WTC11 (cell line): ENCODE results near the gene SLC6A20. TPM values are rescaled to one million over a fixed set of nuclear protein-coding genes. Genes with fewer than 3 reads are reported as not detected.

ENCODE experiments used
- ATAC-seq: fragments of 200-7000 bp; cut with Tn5 transposase; 2 replicates; pipeline ENCODE4 v1.10.0; 2021; ENCODE audit warnings: mild to moderate bottlenecking, moderate library complexity
- CTCF ChIA-PET: fragments of 300-600 bp; sonication (Branson Sonifier 250); formaldehyde crosslinking; loops from one replicate; lab custom pipeline; 2021; ENCODE audit warnings: antibody characterized with exemption; lab: Charles Lee
- POLR2A ChIA-PET: fragments of 350-600 bp; sonication (Branson Sonifier 250); formaldehyde crosslinking; loops from one replicate; lab custom pipeline; 2021; ENCODE audit warnings: antibody characterized with exemption; lab: Charles Lee
- DNase-seq: peaks from one replicate; pipeline ENCODE4 v3.0.0; 2021; ENCODE audit warnings: low spot score
- H3K27ac Mint-ChIP-seq: 2 replicates; pipeline ENCODE4 v1.8.0; 2021; ENCODE audit warnings: mixed read lengths
- H3K27me3 Mint-ChIP-seq: 2 replicates; pipeline ENCODE4 v1.8.0; 2021; ENCODE audit warnings: low read depth, mild to moderate bottlenecking, moderate library complexity, mixed read lengths
- H3K36me3 Mint-ChIP-seq: 2 replicates; pipeline ENCODE4 v1.8.0; 2021; ENCODE audit warnings: mixed read lengths
- H3K4me1 Mint-ChIP-seq: 2 replicates; pipeline ENCODE4 v1.8.0; 2022; ENCODE audit warnings: mixed read lengths
- H3K4me3 Mint-ChIP-seq: 2 replicates; pipeline ENCODE4 v1.8.0; 2021; ENCODE audit warnings: mild to moderate bottlenecking, moderate library complexity, mixed read lengths
- H3K9me3 Mint-ChIP-seq: 2 replicates; pipeline ENCODE4 v1.8.0; 2021; ENCODE audit warnings: mixed read lengths
- CBFB ChIP-seq: sonication (generic); formaldehyde crosslinking; IDR thresholded peaks from 2 replicates; pipeline ENCODE4 v1.8.1; 2022; ENCODE audit warnings: mild to moderate bottlenecking, low read depth, missing genetic modification reagents
- GABPB1 ChIP-seq: sonication (generic); formaldehyde crosslinking; IDR thresholded peaks from 2 replicates; pipeline ENCODE4 v1.8.1; 2023; ENCODE audit warnings: mild to moderate bottlenecking, missing genetic modification reagents
- IRF2 ChIP-seq: sonication (generic); formaldehyde crosslinking; IDR thresholded peaks from 2 replicates; pipeline ENCODE4 v1.8.0; 2022; ENCODE audit warnings: low read depth, missing genetic modification reagents, borderline replicate concordance
- MXD4 ChIP-seq: fragments of 250-450 bp; sonication (Bioruptor Pico); IDR thresholded peaks from 2 replicates; pipeline ENCODE4 v1.8.0; 2021; ENCODE audit warnings: mild to moderate bottlenecking, moderate library complexity, borderline replicate concordance
- MYBL2 ChIP-seq: sonication (generic); formaldehyde crosslinking; IDR thresholded peaks from 2 replicates; pipeline ENCODE4 v1.8.1; 2023; ENCODE audit warnings: mild to moderate bottlenecking, moderate library complexity, missing genetic modification reagents
- NR2C2 ChIP-seq: sonication (generic); formaldehyde crosslinking; IDR thresholded peaks from 2 replicates; pipeline ENCODE4 v1.8.0; 2022; ENCODE audit warnings: mild to moderate bottlenecking, missing genetic modification reagents
- USF2 ChIP-seq: sonication (generic); formaldehyde crosslinking; IDR thresholded peaks from 2 replicates; pipeline ENCODE4 v1.8.1; 2023; ENCODE audit warnings: mild to moderate bottlenecking, missing genetic modification reagents, moderate library complexity
- ZNF121 ChIP-seq: sonication (generic); formaldehyde crosslinking; IDR thresholded peaks from 2 replicates; pipeline ENCODE4 v1.8.0; 2023; ENCODE audit warnings: missing genetic modification reagents
- ZNF138 ChIP-seq: sonication (generic); formaldehyde crosslinking; conservative IDR thresholded peaks from 2 replicates; pipeline ENCODE4 v1.8.1; 2022; ENCODE audit warnings: mild to moderate bottlenecking, moderate library complexity, missing genetic modification reagents
- ZNF219 ChIP-seq: sonication (generic); formaldehyde crosslinking; IDR thresholded peaks from 2 replicates; pipeline ENCODE4 v1.8.0; 2023; ENCODE audit warnings: missing genetic modification reagents, mild to moderate bottlenecking, borderline replicate concordance
- ZNF317 ChIP-seq: sonication (generic); formaldehyde crosslinking; IDR thresholded peaks from 2 replicates; pipeline ENCODE4 v1.8.1; 2023; ENCODE audit warnings: low read depth, mild to moderate bottlenecking, moderate library complexity, missing genetic modification reagents, borderline replicate concordance
- ZNF532 ChIP-seq: fragments of 250-450 bp; sonication (Bioruptor Pico); IDR thresholded peaks from 2 replicates; pipeline ENCODE4 v1.9.0; 2021; ENCODE audit warnings: mild to moderate bottlenecking, borderline replicate concordance
- total RNA-seq: library from RNA; stranded (reverse); gene quantifications from 3 replicates; pipeline ENCODE4 v1.2.3, GENCODE V29; 2021
- TF ChIP-seq, protein P1 (sequence below): sonication (generic); formaldehyde crosslinking; IDR thresholded peaks from 2 replicates; pipeline ENCODE4 v1.8.0; 2023; ENCODE audit warnings: missing genetic modification reagents, mild to moderate bottlenecking, borderline replicate concordance
- TF ChIP-seq, protein P2 (sequence below): fragments of 250-450 bp; sonication (Bioruptor Pico); IDR thresholded peaks from 2 replicates; pipeline ENCODE4 v1.9.0; 2021; ENCODE audit warnings: mild to moderate bottlenecking
- TF ChIP-seq, protein P3 (sequence below): sonication (generic); formaldehyde crosslinking; IDR thresholded peaks from 2 replicates; pipeline ENCODE4 v1.8.0; 2022; ENCODE audit warnings: mild to moderate bottlenecking, missing genetic modification reagents

SLC6A20 gene
- total RNA-seq, 1 experiment from 2014 or later = 0.26 TPM

DNA sequence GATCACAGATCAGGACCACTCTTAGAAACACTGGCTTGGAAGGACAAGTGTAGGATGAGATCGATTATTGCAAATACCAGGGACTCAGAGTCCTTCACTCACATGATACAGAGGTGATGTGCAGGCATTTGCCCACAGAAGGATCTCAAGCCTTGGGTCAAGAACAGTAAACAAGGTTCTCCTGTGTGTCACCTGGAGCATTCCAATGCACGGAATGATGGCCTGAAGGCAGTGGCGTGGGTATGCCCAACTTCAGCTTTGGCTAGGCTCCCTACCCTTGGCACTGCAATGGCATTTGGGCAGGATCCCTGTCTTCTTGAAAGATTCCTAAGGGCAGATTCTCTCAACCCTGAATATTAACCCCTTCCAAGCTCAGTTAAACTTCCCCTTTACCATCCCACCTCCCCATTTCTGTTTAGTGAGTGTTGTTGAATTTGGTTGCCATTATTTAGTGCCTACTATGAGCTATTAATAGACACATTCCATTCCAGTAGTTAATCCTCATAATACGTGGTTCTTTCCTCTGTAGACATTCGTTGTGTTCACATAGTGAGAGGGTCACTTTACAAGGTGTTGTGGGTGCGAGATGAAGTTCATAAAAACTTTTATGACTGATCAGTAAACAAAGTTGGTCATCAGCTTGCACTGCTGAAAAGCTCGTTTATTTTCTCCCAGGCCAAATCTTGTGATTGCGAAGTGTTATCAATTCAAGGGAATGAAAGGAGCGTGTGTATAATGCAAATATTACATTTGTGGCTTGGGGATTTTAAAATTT, 46.7 kb upstream of the SLC6A20 start (continued):
- TF ChIP-seq, protein P1, sequence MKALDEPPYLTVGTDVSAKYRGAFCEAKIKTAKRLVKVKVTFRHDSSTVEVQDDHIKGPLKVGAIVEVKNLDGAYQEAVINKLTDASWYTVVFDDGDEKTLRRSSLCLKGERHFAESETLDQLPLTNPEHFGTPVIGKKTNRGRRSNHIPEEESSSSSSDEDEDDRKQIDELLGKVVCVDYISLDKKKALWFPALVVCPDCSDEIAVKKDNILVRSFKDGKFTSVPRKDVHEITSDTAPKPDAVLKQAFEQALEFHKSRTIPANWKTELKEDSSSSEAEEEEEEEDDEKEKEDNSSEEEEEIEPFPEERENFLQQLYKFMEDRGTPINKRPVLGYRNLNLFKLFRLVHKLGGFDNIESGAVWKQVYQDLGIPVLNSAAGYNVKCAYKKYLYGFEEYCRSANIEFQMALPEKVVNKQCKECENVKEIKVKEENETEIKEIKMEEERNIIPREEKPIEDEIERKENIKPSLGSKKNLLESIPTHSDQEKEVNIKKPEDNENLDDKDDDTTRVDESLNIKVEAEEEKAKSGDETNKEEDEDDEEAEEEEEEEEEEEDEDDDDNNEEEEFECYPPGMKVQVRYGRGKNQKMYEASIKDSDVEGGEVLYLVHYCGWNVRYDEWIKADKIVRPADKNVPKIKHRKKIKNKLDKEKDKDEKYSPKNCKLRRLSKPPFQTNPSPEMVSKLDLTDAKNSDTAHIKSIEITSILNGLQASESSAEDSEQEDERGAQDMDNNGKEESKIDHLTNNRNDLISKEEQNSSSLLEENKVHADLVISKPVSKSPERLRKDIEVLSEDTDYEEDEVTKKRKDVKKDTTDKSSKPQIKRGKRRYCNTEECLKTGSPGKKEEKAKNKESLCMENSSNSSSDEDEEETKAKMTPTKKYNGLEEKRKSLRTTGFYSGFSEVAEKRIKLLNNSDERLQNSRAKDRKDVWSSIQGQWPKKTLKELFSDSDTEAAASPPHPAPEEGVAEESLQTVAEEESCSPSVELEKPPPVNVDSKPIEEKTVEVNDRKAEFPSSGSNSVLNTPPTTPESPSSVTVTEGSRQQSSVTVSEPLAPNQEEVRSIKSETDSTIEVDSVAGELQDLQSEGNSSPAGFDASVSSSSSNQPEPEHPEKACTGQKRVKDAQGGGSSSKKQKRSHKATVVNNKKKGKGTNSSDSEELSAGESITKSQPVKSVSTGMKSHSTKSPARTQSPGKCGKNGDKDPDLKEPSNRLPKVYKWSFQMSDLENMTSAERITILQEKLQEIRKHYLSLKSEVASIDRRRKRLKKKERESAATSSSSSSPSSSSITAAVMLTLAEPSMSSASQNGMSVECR (CRISPR knock-in tag) = no peak
- TF ChIP-seq ZNF219 (CRISPR knock-in tag) (no peak), ZNF121 (CRISPR knock-in tag) (no peak)
- TF ChIP-seq, protein P2, sequence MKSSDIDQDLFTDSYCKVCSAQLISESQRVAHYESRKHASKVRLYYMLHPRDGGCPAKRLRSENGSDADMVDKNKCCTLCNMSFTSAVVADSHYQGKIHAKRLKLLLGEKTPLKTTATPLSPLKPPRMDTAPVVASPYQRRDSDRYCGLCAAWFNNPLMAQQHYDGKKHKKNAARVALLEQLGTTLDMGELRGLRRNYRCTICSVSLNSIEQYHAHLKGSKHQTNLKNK (CRISPR knock-in tag) = no peak

DNA sequence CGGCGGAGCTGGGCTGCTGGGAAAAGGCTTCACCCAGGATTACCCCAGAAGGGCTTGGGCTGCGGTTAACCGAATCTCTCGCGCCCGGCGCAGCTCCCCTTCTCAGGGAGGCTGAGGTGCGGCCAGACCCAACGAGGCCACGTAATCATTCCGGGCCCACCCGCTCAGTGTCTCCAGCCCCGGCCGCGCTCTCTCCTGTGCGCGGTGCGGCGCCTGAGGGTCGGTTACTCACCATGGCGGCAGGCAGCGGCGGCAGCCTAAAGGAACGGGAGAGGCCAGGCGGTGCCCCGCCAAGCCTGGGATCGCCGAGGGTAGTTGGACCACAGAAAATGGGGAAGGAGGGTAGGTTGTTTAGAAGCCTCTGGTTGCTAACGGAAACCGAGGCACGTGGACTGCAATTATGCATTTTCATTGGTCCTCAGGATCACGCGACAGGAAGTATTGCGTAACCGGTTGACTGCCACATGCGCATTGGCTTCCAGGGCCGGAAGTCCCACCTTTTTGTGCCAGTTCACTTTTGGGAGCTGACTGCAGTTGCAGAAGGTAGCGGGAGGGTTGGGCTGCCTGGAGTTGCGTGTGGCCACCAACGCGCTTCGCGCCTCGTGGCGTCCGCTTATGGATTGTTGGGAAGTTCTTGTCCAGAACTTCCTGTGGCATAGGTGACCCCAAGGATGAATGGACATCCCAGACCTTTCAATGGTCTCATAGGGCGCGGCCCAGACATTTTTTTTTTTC, 45.6 kb upstream of the SLC6A20 start, which contains the start of gene LZTFL1:
LZTFL1 (minus strand) TSS at position 363 of the 735 bp plus-strand sequence; CDS start at position 235, 128 bp downstream.
- DNase-seq (peak; percentile 84), ATAC-seq (peak; percentile 91)
- ChIA-PET POLR2A (no interaction called here), CTCF (interaction anchor here (0.9 to 2.2 kb wide), 6 partner anchors 9 to 182 kb away, joined by 3 to 9 read pairs (median 5); no protein-coding TSS in a partner anchor)
- H3K4me1 Mint-ChIP-seq = peaks cover 4% of the 10 kb centered on the region
- H3K9me3 Mint-ChIP-seq = peaks cover 5% of the 10 kb centered on the region
- H3K27ac Mint-ChIP-seq = 0 out of 2 replicates have a peak within 1 kb of the TSS, but pooled peaks have one; percentile 42
- peaks cover 44% of the 10 kb centered on the region for H3K27me3 Mint-ChIP-seq
- H3K36me3 Mint-ChIP-seq = no peaks in the 10 kb centered on the region
- peak within 1 kb of the TSS; percentile 85 for H3K4me3 Mint-ChIP-seq
- TF ChIP-seq, protein P3, sequence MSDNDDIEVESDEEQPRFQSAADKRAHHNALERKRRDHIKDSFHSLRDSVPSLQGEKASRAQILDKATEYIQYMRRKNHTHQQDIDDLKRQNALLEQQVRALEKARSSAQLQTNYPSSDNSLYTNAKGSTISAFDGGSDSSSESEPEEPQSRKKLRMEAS (CRISPR knock-in tag) = peak; percentile 94
- TF ChIP-seq IRF2 (CRISPR knock-in tag) = no peak
- TF ChIP-seq ZNF317 (CRISPR knock-in tag) = no peak
- no peak for TF ChIP-seq NR2C2 (CRISPR knock-in tag)
- TF ChIP-seq MYBL2 (CRISPR knock-in tag) = peak; percentile 53; the same call in 1 of the 2 replicates
- TF ChIP-seq ZNF532 (CRISPR knock-in tag) = no peak
- 0 out of 2 replicates have a peak, but pooled peaks have one; percentile 58 for TF ChIP-seq GABPB1
- TF ChIP-seq ZNF138 (CRISPR knock-in tag) = no peak
- TF ChIP-seq, protein P1 (CRISPR knock-in tag) = peak; percentile 97
- TF ChIP-seq USF2 (CRISPR knock-in tag) = peak; percentile 99
- TF ChIP-seq MXD4 (CRISPR knock-in tag) = no peak
- no peak for TF ChIP-seq CBFB (CRISPR knock-in tag)
